ENCODE results near the gene PHACTR3. TPM values are rescaled to one million over a fixed set of nuclear protein-coding genes. Genes with fewer than 3 reads are reported as not detected.

Gene PHACTR3
- total RNA-seq, 1 experiment from 2014 or later, result 0.11 TPM

GRCh38 chr20:59561614-59562277, 42.6 kb upstream of the PHACTR3 start:
- H3K4me3 Mint-ChIP-seq (ENCODE audit: unreplicated experiment), result no peak overlapping the region
- no peaks in the 10 kb centered on the region; the same call in 1 of the 2 replicates for H3K27me3 ChIP-seq (replicated peaks; ENCODE audit: control insufficient read depth, insufficient read depth, low read length)
- H3K36me3 ChIP-seq (ENCODE audit: control insufficient read depth, insufficient read depth, low read length), result no peaks in the 10 kb centered on the region
- no peak overlapping the region for H3K27ac Mint-ChIP-seq (ENCODE audit: unreplicated experiment)
- BruUV-seq (replicated peaks), result no TSS peak
- ChIA-PET CTCF (no interaction called here), POLR2A (no interaction called here)
- H3K4me1 Mint-ChIP-seq (ENCODE audit: low read depth, unreplicated experiment), result no peaks in the 10 kb centered on the region
- H3K9me3 ChIP-seq, result peaks cover 3% of the 10 kb centered on the region; the same call in 1 of the 2 replicates
- no peak for DNase-seq
- peaks cover 16% of the 10 kb centered on the region for H3K27me3 Mint-ChIP-seq (ENCODE audit: insufficient read depth, unreplicated experiment)
- no peak for TF ChIP-seq CTCF (IDR thresholded peaks at IDR 0.05; ENCODE audit: insufficient read depth in 1 of 2, low read depth in 1 of 2, low read length in 1 of 2, severe bottlenecking in 1 of 2, unreplicated experiment in 1 of 2)
- H3K9me3 Mint-ChIP-seq (ENCODE audit: unreplicated experiment), result no peaks in the 10 kb centered on the region
- no peaks in the 10 kb centered on the region for H3K36me3 Mint-ChIP-seq (ENCODE audit: insufficient read depth, unreplicated experiment)
- H3K4me1 ChIP-seq, result no peaks in the 10 kb centered on the region
- intact Hi-C loops (cut with micrococcal nuclease; ENCODE audit: unreplicated experiment), result no loop called here
- H3K4me3 ChIP-seq (ENCODE audit: low read depth, low read length), result no peak overlapping the region

GRCh38 chr20:59564171-59564570, 40.2 kb upstream of the PHACTR3 start:
- H3K4me3 ChIP-seq (ENCODE audit: low read depth, low read length), result no peak overlapping the region
- ChIA-PET POLR2A (interaction anchor here (0.5 kb wide), 1 partner anchor 539 kb away, joined by 4 read pairs; no protein-coding TSS in a partner anchor), CTCF (no interaction called here)
- H3K36me3 ChIP-seq (ENCODE audit: control insufficient read depth, insufficient read depth, low read length), result no peaks in the 10 kb centered on the region
- peak in 1 of 2 experiments; percentile 41 for DNase-seq
- no peak overlapping the region for H3K4me3 Mint-ChIP-seq (ENCODE audit: unreplicated experiment)
- H3K4me1 ChIP-seq, result no peaks in the 10 kb centered on the region
- intact Hi-C loops (cut with micrococcal nuclease; ENCODE audit: unreplicated experiment), result no loop called here
- BruUV-seq (replicated peaks), result no TSS peak
- peaks cover 11% of the 10 kb centered on the region for H3K27me3 Mint-ChIP-seq (ENCODE audit: insufficient read depth, unreplicated experiment)
- H3K27me3 ChIP-seq (replicated peaks; ENCODE audit: control insufficient read depth, insufficient read depth, low read length), result no peaks in the 10 kb centered on the region; the same call in 1 of the 2 replicates
- TF ChIP-seq CTCF (IDR thresholded peaks at IDR 0.05; ENCODE audit: insufficient read depth in 1 of 2, low read depth in 1 of 2, low read length in 1 of 2, severe bottlenecking in 1 of 2, unreplicated experiment in 1 of 2), result no peak
- H3K9me3 ChIP-seq, result peaks cover 3% of the 10 kb centered on the region; the same call in 1 of the 2 replicates
- no peaks in the 10 kb centered on the region for H3K36me3 Mint-ChIP-seq (ENCODE audit: insufficient read depth, unreplicated experiment)
- no peaks in the 10 kb centered on the region for H3K9me3 Mint-ChIP-seq (ENCODE audit: unreplicated experiment)
- H3K4me1 Mint-ChIP-seq (ENCODE audit: low read depth, unreplicated experiment), result no peaks in the 10 kb centered on the region
- no peak overlapping the region for H3K27ac Mint-ChIP-seq (ENCODE audit: unreplicated experiment)

- Mint-ChIP-seq H3K36me3 (ENCODE audit: insufficient read depth, unreplicated experiment) (no peaks in the 10 kb centered on the region), H3K27me3 (ENCODE audit: insufficient read depth, unreplicated experiment) (peaks cover 14% of the 10 kb centered on the region), H3K9me3 (ENCODE audit: unreplicated experiment) (no peaks in the 10 kb centered on the region), H3K4me3 (ENCODE audit: unreplicated experiment) (no peak overlapping the region), H3K27ac (ENCODE audit: unreplicated experiment) (no peak overlapping the region), H3K4me1 (ENCODE audit: low read depth, unreplicated experiment) (no peaks in the 10 kb centered on the region)
- no TSS peak for BruUV-seq (replicated peaks)
- no peak for DNase-seq
- H3K4me3 ChIP-seq (ENCODE audit: low read depth, low read length), result no peak overlapping the region
- no peaks in the 10 kb centered on the region; the same call in 1 of the 2 replicates for H3K27me3 ChIP-seq (replicated peaks; ENCODE audit: control insufficient read depth, insufficient read depth, low read length)
- H3K36me3 ChIP-seq (ENCODE audit: control insufficient read depth, insufficient read depth, low read length), result no peaks in the 10 kb centered on the region
- peaks cover 3% of the 10 kb centered on the region; the same call in 1 of the 2 replicates for H3K9me3 ChIP-seq
- no peaks in the 10 kb centered on the region for H3K4me1 ChIP-seq
- POLR2A ChIA-PET, result no interaction called here
- CTCF ChIA-PET, result no interaction called here
- intact Hi-C loops (cut with micrococcal nuclease; ENCODE audit: unreplicated experiment), result no loop called here
- TF ChIP-seq CTCF (IDR thresholded peaks at IDR 0.05; ENCODE audit: insufficient read depth in 1 of 2, low read depth in 1 of 2, low read length in 1 of 2, severe bottlenecking in 1 of 2, unreplicated experiment in 1 of 2), result no peak
These were observed 39.4 kb upstream of the PHACTR3 start for GRCh38 chr20:59564943-59565342.
